Loucy (cell line): ENCODE data around the gene FALEC.

Experiments
- H2AFZ ChIP-seq: fragments of 200-600 bp; sonication (generic); 2 replicates; pipeline ENCODE4 v1.6.0; 2016; ENCODE audit warnings: antibody characterized with exemption, mild to moderate bottlenecking, low read length, moderate library complexity
- H3F3A ChIP-seq: fragments of 200-600 bp; 2 replicates; pipeline ENCODE4 v1.6.0; 2016; ENCODE audit warnings: antibody characterized with exemption, low read depth, mild to moderate bottlenecking
- H3K27me3 ChIP-seq: fragments of 200-600 bp; sonication (generic); 2 replicates; pipeline ENCODE4 v1.6.1; 2014; ENCODE audit warnings: low read length, mild to moderate bottlenecking; ENCODE audit not compliant: insufficient read depth, poor library complexity, severe bottlenecking
- H3K36me3 ChIP-seq: fragments of 200-600 bp; sonication (generic); 2 replicates; pipeline ENCODE4 v1.6.1; 2016; ENCODE audit warnings: low read length; ENCODE audit not compliant: insufficient read depth
- H3K4me1 ChIP-seq: fragments of 200-600 bp; sonication (generic); 2 replicates; pipeline ENCODE4 v1.5.1; 2014; ENCODE audit warnings: low read length, mild to moderate bottlenecking; ENCODE audit not compliant: insufficient read depth, poor library complexity, severe bottlenecking
- H3K4me2 ChIP-seq: fragments of 200-600 bp; sonication (generic); 2 replicates; pipeline ENCODE4 v1.6.0; 2014; ENCODE audit warnings: antibody characterized with exemption, low read length, low read depth, mild to moderate bottlenecking; ENCODE audit not compliant: poor library complexity, severe bottlenecking
- H3K4me3 ChIP-seq: fragments of 200-600 bp; sonication (generic); 2 replicates; pipeline ENCODE4 v1.5.1; 2014; ENCODE audit warnings: low read length, mild to moderate bottlenecking, mixed read lengths; ENCODE audit not compliant: poor library complexity, severe bottlenecking
- H3K79me2 ChIP-seq: fragments of 200-600 bp; sonication (generic); 2 replicates; pipeline ENCODE4 v1.6.1; 2014; ENCODE audit warnings: low read length; ENCODE audit not compliant: insufficient read depth
- H3K9ac ChIP-seq: fragments of 200-600 bp; sonication (generic); 2 replicates; pipeline ENCODE4 v1.6.0; 2014; ENCODE audit warnings: mild to moderate bottlenecking, low read depth, low read length, moderate library complexity; ENCODE audit not compliant: poor library complexity, severe bottlenecking
- H3K9me2 ChIP-seq: fragments of 200-600 bp; sonication (generic); replicated peaks from 2 replicates; pipeline ENCODE4 v1.6.1; 2016; ENCODE audit warnings: low read depth, low read length, mixed read lengths
- H3K9me3 ChIP-seq: fragments of 200-600 bp; sonication (generic); 2 replicates; pipeline ENCODE4 v1.6.1; 2014; ENCODE audit warnings: mild to moderate bottlenecking, antibody characterized with exemption, low read length, low read depth; ENCODE audit not compliant: insufficient read depth
- H4K20me1 ChIP-seq: fragments of 200-600 bp; sonication (generic); 2 replicates; pipeline ENCODE4 v1.6.0; 2014; ENCODE audit warnings: antibody characterized with exemption, low read length, mild to moderate bottlenecking; ENCODE audit not compliant: insufficient read depth, poor library complexity, severe bottlenecking
- CTCF ChIP-seq: fragments of 200-600 bp; sonication (generic); conservative IDR thresholded peaks from 2 replicates; pipeline ENCODE4 v1.5.1; 2014; ENCODE audit warnings: mild to moderate bottlenecking, antibody characterized with exemption, low read length
- EZH2phosphoT487 ChIP-seq: fragments of 200-600 bp; IDR thresholded peaks from 2 replicates; pipeline ENCODE4 v1.6.1; 2018; ENCODE audit warnings: antibody characterized with exemption, mild to moderate bottlenecking, moderate library complexity, borderline replicate concordance

The FALEC gene

GRCh38 chr1:150529017-150529416 is 13.5 kb downstream of the FALEC start:
- Histone ChIP-seq H3K79me2 (no peaks in the 10 kb centered on the region), H3F3A (no peaks in the 10 kb centered on the region), H3K4me1 (no peaks in the 10 kb centered on the region), H3K9me2 (no peaks in the 10 kb centered on the region), H3K9me3 (no peaks in the 10 kb centered on the region), H3K4me2 (no peak overlapping the region), H3K36me3 (no peaks in the 10 kb centered on the region), H3K27me3 (no peaks in the 10 kb centered on the region), H4K20me1 (no peaks in the 10 kb centered on the region), H2AFZ (no peak overlapping the region), H3K9ac (no peak overlapping the region), H3K4me3 (no peak overlapping the region)
- TF ChIP-seq EZH2phosphoT487 (no peak), CTCF (no peak)

GRCh38 chr1:150530491-150531159 is 15.1 kb downstream of the FALEC start:
- H3K4me3 ChIP-seq = no peak overlapping the region
- no peaks in the 10 kb centered on the region for H3F3A ChIP-seq
- no peaks in the 10 kb centered on the region for H3K4me1 ChIP-seq
- H4K20me1 ChIP-seq = no peaks in the 10 kb centered on the region
- H3K9me3 ChIP-seq = no peaks in the 10 kb centered on the region
- H3K9ac ChIP-seq = no peak overlapping the region
- H3K36me3 ChIP-seq = no peaks in the 10 kb centered on the region
- H3K79me2 ChIP-seq = no peaks in the 10 kb centered on the region
- no peak overlapping the region for H2AFZ ChIP-seq
- H3K4me2 ChIP-seq = no peak overlapping the region
- H3K27me3 ChIP-seq = no peaks in the 10 kb centered on the region
- H3K9me2 ChIP-seq = no peaks in the 10 kb centered on the region
- no peak for TF ChIP-seq EZH2phosphoT487
- no peak for TF ChIP-seq CTCF

DNA sequence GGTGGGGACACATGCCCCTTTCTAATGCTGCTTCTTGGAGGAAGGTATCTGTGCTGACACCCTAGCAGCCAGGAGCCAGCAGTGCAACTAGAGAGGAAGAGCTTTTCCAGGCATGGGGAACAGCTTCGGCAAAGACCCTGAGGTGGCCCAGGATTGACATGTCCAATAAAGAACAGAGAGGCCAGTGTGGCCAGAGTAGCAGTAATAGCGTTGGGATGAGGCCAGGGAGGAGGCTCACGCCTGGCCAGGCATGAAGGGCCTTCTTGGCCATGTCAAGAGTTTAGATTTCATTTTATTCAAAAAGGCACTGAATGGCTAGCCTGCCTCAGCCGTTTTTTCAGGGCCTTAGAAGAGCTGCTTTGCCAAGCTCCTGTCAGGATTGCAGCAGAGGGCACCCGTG is 17.3 kb downstream of the FALEC start:
- no peak for TF ChIP-seq CTCF
- no peak for TF ChIP-seq EZH2phosphoT487
- Histone ChIP-seq H3K27me3 (no peaks in the 10 kb centered on the region), H3K4me1 (no peaks in the 10 kb centered on the region), H3F3A (no peaks in the 10 kb centered on the region), H2AFZ (0 out of 2 replicates have a peak overlapping the region, but pooled peaks have one; percentile 27), H3K4me3 (no peak overlapping the region), H3K36me3 (no peaks in the 10 kb centered on the region), H3K4me2 (no peak overlapping the region), H3K9ac (no peak overlapping the region), H4K20me1 (no peaks in the 10 kb centered on the region), H3K9me3 (no peaks in the 10 kb centered on the region), H3K79me2 (no peaks in the 10 kb centered on the region), H3K9me2 (no peaks in the 10 kb centered on the region)
